ENCODE data around the gene KCNK7.

Gene KCNK7

DNA sequence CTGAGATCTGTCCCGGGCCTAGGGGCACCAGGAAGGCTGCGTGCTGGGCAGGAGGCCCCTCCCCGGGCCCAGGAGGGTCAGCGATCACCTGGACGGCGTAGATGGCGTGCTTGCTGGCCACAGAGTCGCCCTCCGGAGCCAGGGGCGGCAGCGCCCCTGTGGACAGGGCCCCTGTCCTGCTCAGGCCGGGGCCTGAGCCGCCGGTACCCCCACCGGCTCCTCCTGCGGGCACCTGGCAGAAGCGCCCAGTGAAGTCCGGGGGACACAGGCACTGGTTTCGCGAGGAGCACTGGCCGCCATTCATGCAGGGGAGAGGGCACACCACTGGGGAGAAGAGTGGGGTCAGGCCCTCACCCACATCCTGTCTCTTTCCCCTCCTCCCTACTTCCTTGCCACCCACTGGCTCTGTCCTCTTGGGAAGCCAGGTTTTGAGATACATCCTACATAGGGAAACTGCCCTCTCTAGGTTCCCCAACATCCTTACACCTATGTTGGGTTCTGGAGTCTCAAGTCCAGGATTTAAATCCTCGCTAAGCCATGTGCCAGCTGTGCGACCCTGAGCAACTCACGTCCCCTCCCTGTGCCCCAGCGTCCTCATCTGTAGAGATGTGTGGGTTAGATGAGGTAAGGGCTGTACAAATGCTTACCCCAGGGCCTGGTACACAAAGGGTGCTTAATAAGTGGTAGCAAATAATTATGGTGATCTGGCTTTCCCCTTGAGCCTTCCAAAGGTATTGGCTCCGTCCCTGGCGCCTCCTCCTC is 41.4 kb downstream of the KCNK7 start:
- DNase-seq = no peak

DNA sequence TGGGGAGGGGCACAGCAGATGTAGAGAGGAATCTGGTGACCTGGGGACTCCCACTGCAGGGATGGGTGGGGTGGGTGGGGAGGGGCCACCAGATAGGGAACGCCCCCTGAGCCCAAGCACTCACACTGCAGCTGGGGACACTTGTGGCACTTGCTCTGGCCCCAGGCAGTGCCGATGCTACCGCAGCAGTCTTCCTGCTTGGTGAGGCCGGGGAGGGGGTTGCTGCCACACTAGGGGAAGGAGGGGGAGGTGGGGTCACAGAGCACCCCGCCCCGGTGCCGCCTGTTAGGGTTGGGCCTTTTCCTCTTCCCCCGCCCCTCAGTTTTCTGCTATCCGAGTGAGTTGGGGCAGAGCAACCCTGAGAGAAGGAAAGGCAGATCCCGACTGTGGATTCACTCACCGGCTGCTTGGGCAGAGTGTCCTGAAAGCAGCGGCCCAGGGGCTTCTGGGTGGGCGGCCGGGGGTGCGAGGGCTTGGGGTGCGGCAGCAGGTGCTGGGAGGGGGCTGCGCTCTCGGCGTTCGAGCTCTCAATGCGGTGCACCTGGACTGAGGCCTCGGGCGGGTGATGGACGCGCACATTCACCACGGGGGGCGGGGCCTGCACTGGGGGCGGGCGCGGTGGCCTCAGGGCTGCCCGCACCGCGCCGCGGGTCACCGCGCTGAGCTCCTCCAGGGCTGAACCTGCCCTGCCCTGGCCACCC is 42.1 kb downstream of the KCNK7 start:
- no peak for DNase-seq

DNA sequence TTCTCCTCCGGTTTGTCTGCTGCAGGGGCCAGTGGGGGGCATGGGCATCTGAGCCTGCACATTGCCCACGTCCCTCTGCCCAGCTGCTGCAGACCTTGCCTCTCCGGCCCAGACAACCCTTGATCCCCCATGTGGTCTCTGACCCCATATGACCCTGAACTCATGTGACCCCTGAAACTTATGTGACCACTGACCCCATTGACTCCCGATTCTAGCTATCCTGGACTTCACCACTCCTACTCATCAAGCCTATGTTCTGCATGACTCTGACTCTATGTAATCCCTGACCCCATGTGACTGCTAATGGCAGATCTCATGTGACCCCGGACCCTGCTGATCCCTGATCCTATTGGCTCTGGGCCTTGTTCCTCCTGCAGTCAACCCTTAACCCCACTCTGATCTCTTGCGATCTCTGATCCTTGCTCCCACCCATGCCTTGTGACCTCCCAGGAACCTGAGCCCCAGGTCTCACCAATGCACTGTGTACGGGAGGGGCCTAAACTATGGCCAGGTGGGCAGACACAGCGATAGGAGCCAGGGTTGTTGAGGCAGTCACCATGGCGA is 43.1 kb downstream of the KCNK7 start:
- no peak for DNase-seq

DNA sequence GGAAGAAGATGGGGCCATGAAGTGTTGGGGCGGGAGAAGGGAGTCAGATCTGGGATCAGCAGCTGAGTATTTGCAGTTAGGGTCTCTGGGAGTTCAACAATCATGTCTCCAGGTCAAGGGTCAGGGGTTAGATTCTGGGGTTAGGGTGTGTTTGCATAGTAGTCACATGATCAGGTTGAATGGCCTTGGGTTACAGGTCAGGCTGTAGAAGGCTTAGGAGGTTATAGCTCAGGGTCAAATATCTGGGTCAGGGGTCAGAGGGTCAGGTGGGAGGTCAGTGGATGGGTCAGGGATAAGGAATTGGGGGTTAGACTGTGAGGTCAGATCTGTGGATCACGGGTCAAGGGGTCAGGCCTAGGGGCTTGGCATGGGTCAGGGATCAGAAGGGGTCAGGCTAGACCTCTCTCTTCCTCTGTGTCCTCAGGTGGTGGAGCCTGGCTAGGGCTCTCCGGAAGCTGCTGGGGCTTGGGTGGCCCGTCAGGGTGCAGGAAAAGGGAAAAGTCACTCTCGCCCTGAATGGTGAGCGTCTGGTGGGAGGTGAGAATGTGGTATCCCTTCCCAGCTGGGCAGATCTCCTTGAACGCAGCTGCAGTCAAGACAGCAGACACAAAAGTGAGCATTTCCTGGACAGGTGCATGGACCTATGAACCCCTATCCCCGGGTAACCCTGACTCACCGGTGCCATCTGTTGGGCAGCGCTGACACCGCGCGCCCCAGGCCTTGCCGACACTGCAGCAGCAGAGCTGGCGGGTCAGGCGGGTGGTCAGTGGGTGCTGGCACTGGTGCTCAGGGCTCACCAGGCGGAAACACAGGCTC is 43.8 kb downstream of the KCNK7 start:
- DNase-seq = no peak

DNA sequence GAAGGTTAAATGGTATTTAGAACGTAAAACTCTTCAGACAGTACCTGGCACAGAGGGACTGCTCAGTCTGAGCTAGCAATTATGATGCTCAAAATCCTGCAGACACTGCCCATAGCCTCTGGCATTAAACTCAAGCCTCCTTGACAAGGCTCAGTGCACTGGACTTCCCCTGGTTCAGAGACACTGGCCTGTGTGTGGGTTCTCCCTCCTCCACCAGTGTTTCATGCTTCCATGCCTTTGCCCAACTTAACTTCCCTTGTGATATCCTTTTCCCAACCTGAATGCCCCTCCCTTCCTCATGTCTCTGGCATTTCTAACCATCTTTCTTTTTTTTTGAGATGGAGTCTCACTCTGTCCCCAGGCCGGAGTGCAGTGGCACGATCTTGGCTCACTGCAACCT is 46.5 kb downstream of the KCNK7 start:
- no peak for DNase-seq

DNA sequence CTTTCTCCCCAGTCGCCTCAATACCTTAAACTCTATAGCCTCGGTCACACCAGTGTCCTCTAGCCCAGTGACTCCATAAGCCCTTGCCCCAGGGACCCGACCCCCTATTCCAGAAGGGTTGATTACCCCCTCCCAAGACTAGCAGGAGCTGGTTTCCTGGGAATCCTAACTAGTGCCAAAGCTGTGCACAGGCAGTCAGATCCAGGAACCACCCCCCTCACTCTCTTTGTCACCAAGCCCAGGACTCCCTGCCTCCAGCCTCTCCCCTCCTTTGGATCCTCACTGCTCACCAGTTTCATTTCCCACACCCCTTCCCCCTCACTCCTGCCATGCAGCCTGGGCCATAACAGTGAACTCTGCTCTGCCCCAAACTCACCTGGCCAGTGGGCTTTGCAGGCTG is 47.2 kb downstream of the KCNK7 start:
- no peak for DNase-seq

DNA sequence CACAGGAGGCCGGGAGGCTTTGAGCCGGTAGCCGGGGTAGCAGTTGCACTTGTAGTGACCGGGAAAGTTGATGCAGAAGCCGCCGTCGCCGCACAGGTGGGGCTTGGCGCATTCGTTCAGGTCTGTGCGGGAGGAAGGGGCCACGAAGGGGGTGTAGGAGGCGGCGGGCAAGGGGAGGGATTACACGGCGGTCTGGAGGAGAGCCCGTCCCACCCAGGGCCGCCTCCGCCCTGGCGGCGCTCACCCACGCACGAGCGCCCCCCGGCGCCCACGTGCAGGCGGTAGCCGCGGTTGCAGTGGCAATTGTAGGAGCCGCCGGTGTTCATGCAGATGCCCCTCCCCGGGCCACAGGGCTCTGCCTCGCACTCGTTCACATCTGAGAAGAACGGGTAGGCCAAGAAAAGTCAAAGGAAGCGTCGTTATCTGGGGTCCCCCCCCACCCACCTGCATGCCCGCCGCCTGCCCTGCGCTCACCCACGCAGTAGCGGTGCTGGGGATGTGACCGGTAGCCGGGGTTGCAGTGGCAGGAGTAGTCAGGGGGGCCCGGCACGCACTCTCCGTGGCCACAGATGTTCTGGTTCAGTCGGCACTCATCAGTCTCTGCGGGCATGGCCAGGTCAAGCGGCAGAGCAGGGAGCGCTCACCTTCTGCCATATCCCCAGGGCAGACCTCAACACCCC is 48.0 kb downstream of the KCNK7 start:
- DNase-seq = no peak

DNA sequence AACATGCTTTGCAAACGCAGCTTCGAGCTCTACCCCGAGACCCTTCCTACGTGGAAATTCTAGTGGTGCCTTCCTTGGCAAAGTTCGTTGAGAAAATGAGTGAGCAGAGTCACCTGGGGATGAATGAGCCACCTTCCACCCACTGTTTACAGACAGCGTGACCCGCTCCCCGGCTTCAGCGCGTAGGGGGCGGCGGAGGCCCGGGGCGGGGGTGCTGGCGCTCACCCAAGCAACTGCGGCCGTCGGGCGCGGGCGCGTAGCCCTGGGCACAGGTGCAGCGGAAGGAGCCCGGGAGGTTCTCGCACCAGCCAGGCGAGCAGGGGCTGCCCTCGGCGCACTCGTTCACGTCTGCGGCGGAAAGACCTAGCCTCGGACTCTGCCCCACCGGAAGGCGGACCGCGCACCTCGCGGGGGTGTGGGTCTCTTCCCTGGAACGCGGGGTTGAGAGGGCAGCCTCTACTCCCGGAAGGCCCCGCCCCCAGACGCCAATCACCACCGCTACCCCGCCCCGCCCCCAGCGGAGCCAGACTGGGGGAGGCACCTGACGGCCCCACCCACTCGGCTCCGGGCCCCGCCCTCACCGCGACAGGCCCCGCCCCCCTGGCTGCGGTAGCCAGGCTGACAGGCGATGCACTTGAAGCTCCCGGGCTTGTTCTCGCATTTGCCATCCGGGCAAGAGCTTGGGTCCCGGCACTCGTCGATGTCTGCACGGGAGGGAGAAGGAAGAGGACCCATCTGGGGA is 49.2 kb downstream of the KCNK7 start:
- no peak for DNase-seq

DNA sequence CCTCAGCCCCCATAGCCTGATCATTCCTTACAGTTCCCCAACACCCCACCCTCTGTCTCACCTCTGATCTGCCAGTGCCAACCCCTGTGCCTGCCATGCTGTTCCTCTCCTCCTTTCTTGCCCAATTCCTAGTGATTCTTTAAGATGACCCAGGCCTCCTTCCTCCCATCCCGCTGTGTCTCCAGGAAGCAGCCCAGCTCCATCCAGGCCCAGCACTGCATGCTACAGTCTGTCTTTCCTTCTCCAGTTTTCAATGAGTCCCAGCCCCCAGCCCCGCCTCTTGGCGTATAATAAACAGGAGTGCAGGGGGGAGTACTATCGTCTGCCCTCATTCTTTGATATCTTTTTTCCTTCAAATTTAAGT is 49.8 kb downstream of the KCNK7 start:
- no peak for DNase-seq

All from NCI-H524 treated with DMSO at 0.1 percent for 48 hours (cell line).